ENCODE measurements around the gene PAXIP1.

DNA sequence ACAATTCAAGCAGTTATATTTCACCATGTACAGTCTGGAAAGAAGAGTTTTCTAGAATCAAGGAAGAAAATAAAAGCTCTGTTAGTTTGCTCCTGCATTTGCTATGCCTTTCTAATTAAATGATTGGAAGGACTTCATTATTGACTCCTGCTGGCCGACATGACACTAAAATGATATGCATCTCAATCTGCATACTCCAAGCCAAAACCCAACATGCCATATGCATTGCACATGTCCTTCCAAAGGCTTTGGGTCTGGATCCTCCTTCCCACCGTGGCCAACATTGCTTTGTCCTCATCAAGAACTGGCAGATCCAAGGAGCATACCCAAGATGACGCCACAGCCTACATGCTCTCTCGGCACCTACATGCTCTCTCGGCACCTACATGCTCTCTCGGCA is 46.5 kb downstream of the PAXIP1 start:
- TF ChIP-seq, protein P1, sequence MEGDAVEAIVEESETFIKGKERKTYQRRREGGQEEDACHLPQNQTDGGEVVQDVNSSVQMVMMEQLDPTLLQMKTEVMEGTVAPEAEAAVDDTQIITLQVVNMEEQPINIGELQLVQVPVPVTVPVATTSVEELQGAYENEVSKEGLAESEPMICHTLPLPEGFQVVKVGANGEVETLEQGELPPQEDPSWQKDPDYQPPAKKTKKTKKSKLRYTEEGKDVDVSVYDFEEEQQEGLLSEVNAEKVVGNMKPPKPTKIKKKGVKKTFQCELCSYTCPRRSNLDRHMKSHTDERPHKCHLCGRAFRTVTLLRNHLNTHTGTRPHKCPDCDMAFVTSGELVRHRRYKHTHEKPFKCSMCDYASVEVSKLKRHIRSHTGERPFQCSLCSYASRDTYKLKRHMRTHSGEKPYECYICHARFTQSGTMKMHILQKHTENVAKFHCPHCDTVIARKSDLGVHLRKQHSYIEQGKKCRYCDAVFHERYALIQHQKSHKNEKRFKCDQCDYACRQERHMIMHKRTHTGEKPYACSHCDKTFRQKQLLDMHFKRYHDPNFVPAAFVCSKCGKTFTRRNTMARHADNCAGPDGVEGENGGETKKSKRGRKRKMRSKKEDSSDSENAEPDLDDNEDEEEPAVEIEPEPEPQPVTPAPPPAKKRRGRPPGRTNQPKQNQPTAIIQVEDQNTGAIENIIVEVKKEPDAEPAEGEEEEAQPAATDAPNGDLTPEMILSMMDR (conservative IDR thresholded peaks at IDR 0.05 in 1 of 2, IDR thresholded peaks at IDR 0.05 in 1 of 2; ENCODE audit: low read depth in 1 of 2, low read length in 2 of 2), result no peak
- no peak for TF ChIP-seq EZH2 (IDR thresholded peaks at IDR 0.05; ENCODE audit: low read length, missing control alignments)
